ENCODE measurements around the gene INAFM2.
A peak's percentile ranks its signal among the peaks of the same experiment; 100 is the strongest.

INAFM2 gene

DNA sequence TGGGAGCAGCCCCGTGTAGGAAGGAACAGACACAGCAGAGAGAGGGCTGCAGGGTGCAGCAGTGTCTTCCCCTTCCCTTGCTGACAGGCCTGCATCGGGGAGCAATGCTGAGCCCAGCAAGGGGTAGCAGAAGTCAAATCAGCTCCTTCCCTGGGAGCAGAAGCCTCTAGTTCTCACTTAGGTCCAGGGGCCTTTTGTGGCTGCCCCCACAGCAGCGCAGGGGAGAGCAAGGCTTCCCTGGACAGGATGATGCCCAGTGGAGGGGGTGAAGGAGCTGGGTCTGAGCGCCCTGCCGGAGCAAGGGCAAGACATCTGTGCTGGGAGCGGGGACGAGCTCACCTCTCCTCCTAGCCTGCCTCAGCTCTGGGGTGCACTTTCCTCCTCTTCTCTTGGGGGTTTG lies 16.6 kb upstream of the INAFM2 start:
- DNase-seq (ENCODE audit: low spot score), result no peak

- DNase-seq (ENCODE audit: low spot score), result peak; percentile 48
Measured at GRCh38 chr15:40307421-40308211, 15.9 kb upstream of the INAFM2 start, which contains the start of gene PLCB2. TSS of gene PLCB2 (minus strand) at chr15:40307935. CDS start at chr15:40307672, 263 bp downstream.

- DNase-seq (ENCODE audit: low spot score), result no peak
Measured at GRCh38 chr15:40309344-40309862, 14.1 kb upstream of the INAFM2 start.

DNA sequence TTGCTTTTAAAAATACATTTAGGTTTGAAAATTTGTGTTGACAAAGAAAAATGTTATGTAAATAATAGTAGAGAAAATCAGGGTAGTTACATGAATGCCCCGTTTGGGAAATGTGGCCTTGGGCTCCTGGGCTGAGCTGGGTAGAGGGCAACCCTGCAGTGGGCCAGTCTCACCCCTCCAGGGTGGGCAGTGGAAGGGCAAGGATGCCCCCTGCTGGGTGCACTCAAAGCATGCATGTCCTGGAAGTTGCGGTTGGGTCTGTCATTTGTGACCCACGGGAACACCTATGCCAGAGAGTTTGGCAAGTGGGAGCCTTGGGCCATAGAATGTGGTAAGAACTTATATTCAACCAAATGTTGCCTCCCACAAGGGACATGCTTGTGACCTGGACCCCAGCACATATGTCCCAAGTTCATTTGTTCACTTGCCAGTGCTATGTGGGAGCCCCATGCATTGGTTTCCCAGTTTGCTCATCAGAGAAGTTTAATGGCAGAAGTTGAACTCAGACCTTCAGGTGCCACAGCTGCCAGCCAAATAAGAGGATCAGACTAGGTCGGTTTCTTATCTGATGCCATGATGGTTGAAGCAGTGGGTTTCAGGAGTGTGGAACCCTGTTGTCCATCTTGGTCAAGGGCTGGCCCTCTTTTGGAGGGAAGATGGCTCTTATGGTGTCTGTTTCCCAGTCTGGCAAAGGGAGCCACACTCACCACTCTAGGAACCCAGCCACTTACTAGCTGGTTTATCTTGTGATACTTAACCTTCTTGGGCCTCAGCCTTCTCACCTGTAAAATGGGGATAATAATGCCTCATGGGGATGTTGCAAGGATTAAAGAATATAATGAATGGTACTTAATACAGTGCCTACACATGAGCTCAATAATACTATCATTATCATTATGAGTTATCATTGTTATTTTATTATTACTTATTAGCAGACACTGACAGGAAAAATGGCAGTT lies 13.2 kb upstream of the INAFM2 start:
- peak; percentile 58 for DNase-seq (ENCODE audit: low spot score)

GRCh38 chr15:40310993-40311392 lies 12.5 kb upstream of the INAFM2 start:
- DNase-seq (ENCODE audit: low spot score), result no peak

DNA sequence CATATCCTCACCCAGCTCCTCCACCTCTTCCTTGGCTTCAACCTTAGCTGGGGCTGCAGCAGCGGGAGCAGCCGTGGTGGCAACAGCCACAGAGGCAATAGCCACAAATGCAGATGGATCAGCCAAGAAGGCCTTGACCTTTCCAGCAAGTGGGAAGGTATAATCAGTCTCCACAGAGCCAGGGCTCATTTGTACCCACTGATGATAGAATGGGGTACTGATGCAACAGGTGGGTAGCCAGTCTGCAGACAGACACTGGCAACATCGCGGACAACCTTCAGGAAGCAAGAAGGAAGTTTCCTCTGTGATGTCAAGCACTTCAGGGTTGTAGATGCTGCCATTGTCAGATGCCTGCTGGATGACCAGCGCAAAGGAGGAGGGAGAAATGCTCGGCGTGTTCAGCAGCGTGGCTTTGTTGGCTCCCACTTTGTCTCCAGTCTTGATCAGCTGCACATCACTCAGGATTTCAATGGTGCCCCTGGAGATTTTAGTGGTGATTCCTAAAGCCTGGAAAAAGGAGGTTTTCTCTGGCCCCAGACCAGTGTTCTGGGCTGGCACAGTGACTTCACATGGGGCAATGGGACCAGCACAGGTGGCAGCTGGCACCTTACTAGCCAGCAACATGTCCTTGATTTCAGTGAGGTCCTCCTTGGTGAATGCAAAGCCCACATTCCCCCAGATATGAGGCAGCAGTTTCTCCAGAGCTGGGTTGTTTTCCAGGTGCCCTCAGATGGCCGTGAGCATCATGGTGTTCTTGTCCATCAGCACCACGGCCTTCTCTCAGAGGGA lies 10.9 kb upstream of the INAFM2 start:
- no peak for DNase-seq (ENCODE audit: low spot score)

GRCh38 chr15:40313531-40314398 lies 9.7 kb upstream of the INAFM2 start:
- peak; percentile 84 for DNase-seq (ENCODE audit: low spot score)

- DNase-seq (ENCODE audit: low spot score), result no peak
Measured at GRCh38 chr15:40314723-40315276, 8.7 kb upstream of the INAFM2 start.

GRCh38 chr15:40316931-40317330 lies 6.6 kb upstream of the INAFM2 start:
- DNase-seq (ENCODE audit: low spot score), result no peak

DNA sequence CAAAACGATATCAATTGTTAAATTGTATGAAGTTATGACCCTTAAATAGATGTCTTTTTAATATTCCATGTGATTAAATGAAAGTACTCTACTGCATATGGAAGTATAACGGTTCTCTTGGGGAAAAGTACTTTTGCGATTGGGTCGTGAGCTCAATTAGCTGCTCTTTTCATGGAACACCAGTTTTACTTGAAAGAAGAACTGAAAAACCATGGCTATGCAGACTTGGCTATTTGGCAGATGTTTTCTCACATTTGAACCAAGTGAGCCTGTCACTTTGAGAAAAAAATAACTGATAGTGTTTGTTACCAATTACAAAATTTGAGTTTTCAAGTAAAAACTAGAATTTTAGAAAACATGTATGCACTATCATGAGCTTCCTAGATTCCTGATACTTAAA lies 5.9 kb upstream of the INAFM2 start:
- DNase-seq (ENCODE audit: low spot score), result no peak

- peak; percentile 89 for DNase-seq (ENCODE audit: low spot score)
Measured at GRCh38 chr15:40320409-40320808, 3.1 kb upstream of the INAFM2 start.

DNA sequence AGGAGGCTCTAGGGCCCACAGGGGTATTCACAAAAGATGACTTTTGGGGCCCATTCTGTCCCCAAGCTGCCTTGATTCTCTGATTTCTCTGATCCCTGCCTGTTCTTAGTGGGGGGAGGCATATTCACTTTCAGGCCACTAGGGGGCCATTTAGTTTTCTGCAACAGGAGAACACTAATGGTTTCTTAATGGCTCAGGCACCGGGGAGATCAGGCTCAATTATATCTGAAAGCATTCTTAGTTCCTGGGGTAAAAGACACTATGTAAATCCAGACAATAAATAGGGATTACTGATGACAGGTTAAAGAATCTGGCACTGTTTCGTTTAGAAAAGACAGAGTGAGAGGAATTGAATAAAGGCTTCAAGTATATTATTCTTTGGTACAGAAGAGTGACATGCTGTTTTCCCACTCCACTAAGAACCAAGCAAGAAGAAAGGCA lies 2.5 kb upstream of the INAFM2 start:
- DNase-seq (ENCODE audit: low spot score), result peak; percentile 92

GRCh38 chr15:40322531-40323238 lies 807 bp upstream of the INAFM2 start:
- peak; percentile 84 for DNase-seq (ENCODE audit: low spot score)

DNA sequence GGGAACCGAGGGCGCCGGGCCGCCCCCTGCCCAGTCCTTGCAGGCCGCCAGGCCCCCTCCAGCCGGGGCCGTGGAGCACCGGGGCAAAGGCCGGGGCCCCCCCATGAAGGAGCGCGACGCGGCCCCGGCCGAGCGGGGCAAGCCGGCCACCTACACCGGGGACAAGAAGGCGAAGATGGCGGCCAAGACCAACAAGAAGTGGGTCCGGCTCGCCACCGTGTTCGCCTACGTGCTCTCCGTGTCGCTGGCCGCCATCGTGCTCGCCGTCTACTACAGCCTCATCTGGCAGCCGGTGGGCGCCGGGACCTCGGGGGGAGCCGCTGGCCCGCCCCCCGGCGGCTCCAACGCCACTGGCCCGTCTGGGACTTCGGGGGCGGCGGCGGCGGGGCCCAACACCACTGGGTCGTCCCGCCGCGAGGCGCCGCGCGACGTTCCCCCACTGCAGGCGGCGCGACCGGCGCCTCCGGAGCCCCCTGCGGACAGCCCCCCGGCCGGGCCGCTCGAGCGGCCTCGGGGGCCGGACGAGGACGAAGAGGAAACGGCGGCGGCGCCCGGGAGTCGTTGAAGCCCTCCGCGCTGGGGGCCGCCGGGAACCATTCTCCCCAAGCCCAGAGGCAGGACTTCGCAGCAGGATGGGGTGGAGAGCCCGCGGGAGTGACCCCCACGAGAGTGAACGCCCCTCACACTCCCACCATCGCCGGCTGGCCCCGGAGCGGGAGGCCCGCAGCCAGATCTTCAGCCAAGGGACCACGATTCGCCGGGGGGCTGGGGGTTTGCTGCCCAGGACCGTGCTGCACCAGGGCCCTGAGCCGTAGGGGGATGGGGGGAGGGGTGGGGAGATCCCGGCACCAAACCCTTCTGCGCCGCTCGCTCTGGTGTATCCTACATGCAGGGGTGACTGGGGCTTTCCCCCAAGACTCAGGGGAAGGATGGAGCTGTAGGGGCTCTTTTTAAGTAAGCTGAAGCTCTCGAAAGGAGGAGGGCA lies 753 bp downstream of the INAFM2 start:
- no peak for DNase-seq (ENCODE audit: low spot score)

- DNase-seq (ENCODE audit: low spot score), result peak; percentile 69
Measured at GRCh38 chr15:40325188-40325587, 1.7 kb downstream of the INAFM2 start.

DNA sequence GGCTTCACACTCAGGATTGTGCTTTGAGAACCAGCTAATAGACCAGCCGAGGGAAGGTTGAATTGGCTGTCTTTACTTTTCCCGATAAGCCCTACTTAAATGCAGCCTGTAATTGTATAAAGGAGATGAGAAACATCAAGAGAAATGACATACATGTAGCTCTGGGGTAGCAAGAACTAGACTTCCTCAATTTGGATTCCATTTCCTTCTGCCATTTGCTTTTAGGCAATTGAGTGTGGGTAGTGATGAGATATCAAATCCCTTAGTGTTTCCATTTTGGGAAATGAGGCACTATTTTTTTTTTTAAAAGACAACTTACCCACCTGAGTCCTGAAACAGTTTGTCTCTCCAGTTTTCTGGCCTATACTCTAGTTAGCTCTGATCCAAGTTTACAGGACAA lies 2.2 kb downstream of the INAFM2 start:
- no peak for DNase-seq (ENCODE audit: low spot score)

DNA sequence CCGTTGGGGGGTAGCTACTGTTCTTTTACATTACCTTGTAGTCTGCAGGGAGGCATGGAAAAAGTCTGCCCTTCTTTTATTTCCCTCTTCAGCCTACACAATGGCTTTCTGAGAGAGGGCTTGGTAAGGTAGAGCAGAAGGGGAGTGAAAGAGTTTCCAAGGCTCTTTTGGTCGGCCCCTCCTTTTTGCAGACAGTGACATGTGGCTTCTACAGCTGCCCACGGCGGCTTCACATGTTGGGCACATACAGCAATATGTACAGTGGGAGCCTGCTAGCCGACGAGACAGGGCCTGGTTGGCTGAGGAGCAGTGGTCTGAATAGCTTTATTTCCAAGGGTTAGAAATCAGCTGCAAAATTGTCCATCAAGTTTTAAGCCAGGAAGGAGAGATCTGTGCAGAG lies 4.0 kb downstream of the INAFM2 start:
- peak; percentile 31 for DNase-seq (ENCODE audit: low spot score)

DNA sequence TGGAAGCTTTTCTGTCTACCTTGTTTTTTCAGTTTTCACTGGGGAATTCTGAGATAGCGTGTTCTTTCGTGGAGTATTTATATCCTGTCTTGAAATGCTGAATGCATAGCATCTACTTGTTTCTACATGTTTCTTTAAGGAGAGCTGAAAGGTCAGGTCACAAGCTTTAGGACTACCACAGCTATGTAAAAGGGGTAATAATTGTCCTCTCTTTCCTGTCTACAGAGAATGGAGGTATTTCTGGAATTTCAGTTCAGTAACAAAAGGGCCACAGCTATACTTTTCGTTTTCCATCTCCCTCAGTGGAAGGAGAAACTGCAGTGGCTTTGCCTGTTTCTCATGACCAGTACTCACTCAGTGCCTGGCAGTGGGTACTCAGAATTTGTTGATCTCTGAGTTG lies 4.7 kb downstream of the INAFM2 start:
- no peak for DNase-seq (ENCODE audit: low spot score)

- DNase-seq (ENCODE audit: low spot score), result no peak
Measured at GRCh38 chr15:40328751-40329150, 5.3 kb downstream of the INAFM2 start.
